Cardiac septum (tissue), 1 donor: ENCODE data around the gene SPEM2. TPM values are rescaled to one million over a fixed set of nuclear protein-coding genes. Genes with fewer than 3 reads are reported as not detected.
"Not testable (repeated sequence)": the region's sequence is repeated elsewhere in the genome, so short reads cannot be mapped to it uniquely, and the experiment has no call there.

ENCODE experiments used
- DNase-seq: peaks from one replicate; pipeline ENCODE4 v3.0.0-alpha.2; 2020; ENCODE audit warnings: low spot score
- intact Hi-C: fragments of 100-400 bp; cut with DNase I; formaldehyde crosslinking; loops from one replicate; pipeline ENCODE4 v1.14.0; 2022
- total RNA-seq: library from RNA; stranded (reverse); fragmentation: NEBNext Ultra II Directional; extraction: Animal tissue kit (Norgen Biotek cat#: 25700); gene quantifications from one replicate; pipeline ENCODE4 v1.2.1, GENCODE V29; 2021
- donor health status: DM: no; HTN: no; CAD: no.

SPEM2 gene
- total RNA-seq, 1 donor from 2014 or later = not detected

DNA sequence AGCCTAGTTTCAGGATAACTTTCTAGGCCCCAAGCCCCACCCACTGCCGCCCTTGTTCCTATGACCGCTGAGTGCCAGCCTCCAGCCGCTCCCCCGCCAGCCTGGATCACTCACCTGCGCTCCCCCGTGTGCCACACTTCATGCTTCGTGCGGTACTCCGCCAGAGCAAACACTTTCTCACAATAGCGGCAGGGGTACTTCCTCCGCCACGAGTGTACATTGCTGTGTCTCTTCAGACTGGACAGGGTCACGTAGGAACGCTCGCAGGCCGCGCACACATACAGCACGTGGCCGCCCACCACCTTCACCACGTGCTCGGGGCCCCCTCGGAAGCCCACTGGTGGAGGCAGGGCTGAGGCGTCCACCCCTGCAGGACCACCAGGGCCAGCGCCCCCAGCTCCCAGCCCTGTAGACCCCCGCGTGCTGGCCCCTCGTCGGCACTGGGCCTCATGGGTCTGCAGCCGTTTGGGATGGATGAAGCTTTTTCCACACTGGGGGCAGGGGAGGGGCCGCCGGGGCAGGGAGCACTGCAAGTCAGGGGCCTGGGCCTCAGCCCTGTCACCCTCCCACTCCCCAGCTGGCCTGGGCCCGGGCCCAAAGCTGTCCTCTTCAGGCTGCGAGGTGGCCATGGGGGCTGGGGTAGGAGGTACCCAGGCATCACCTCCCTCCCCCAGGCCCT is 40.3 kb downstream of the SPEM2 start:
- intact Hi-C loops = no loop called here

DNA sequence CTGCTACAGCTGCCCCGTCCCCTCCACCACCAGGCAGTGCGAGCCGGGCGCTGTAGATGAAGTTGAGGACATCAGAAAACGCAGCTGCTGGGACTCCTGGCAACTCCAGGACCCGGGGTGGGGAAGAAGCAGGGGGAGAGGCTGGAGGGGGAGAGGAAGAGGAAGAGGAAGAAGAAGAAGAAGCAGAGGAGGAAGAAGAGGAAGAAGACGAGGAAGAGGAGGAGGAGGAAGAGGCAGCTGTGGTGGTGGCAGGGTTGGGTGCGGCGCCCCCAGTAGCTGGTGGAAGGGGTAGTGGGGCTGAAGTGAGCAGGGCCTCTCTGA is 40.9 kb downstream of the SPEM2 start:
- intact Hi-C loops = no loop called here
- DNase-seq = no peak

More for the DNA sequence above, 40.3 kb downstream of the SPEM2 start:
- no peak for DNase-seq

DNA sequence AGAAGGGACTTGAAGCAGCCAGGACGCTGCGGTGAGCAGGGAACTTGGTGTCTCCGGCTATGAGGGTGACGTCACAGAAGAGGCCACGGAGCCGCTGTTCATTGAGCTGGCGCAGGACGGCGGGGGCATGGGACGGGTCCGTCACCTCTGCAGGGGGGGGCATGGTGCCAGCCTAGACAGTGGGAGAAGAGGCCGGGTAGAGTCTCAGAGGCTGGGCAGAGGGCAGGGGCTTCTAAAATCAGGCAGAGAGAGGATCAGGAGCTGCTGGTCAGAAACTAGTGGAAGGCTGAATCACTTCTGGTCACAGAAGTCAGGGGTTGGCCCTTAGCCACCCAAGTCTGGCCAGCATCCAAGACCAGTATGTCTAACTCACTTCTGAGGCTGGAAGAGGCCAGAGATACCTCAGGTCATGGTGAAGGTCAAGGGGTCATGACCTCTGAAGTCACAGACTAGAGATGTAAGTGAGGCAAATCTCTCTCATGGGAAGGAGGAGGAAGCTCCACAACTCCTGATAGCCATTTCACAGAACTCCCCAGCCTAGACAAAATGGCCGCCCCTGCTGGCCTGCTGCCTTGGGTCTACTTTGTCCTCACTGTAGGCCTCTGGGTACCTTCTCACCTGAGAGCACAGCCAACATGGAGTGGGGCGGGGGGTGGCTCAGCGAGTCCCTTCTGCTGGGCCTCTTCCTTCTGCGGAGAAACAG is 41.4 kb downstream of the SPEM2 start:
- peak; percentile 84 for DNase-seq
- intact Hi-C loops = no loop called here

DNA sequence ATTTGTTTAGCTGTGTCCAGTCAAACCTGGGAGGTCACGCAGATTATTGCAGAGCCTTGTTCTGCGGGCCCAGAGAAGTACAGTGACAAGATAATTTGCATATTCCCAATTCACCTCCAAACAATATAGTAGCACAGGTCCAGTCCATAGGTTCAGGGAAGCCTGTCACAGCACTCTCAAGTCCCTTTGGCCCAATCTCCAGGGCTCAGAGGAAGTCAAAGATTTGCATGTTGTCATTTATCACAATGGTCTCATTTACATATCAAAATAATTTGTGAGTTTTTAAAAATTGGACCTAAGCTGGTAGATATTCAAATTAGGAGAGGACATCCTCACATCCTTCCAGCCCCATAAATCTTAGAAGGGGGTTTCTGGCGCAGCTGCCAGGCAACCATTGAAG is 42.1 kb downstream of the SPEM2 start:
- intact Hi-C loops = no loop called here

DNA sequence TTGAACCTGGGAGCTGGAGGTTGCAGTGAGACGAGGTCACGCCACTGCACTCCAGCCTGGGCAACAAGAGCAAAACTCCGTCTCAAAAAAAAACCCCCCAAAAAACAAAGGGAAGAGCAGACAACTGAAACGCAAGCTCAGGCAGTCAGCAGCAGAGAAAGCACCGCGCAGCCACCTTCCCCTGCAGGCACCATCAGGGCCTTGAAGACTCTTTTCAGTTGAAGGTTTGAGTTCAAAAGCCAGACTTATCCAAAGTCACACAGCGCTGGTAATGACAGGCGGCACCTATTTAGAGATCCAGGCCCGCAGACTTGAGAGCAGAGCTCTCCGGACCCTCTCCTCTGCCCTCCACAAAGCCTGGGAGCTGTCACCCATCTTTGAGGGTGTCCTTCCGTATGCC is 42.9 kb downstream of the SPEM2 start:
- no peak for DNase-seq
- intact Hi-C loops = no loop called here

More for the DNA sequence above, 42.1 kb downstream of the SPEM2 start:
- no peak for DNase-seq

DNA sequence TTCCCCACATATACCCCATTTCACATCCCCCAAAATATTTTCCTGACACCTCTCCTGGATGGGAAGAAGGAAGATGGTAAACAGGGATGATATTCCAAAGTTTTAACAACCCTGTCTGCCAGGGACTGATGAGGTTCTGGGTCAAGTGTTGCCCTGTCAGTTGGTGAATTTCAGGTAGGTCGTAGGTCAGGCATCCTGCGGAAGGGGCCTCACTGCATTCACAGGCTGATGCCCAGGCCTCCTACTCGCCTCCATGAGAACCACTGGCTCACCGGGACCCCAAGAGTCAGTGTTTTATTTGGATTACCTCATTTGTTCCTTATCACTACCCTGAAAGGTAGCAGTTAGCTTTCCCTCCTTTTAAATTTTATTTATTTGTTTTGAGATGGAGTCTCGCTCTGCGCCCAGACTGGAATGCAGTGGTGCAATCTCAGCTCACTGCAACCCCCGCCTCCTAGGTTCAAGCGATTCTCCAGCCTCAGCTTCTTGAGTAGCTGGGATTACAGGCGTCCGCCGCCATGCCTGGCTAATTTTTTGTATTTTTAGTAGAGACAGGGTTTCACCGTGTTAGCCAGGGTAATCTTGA is 43.5 kb downstream of the SPEM2 start:
- DNase-seq = no peak
- intact Hi-C loops = no loop called here

DNA sequence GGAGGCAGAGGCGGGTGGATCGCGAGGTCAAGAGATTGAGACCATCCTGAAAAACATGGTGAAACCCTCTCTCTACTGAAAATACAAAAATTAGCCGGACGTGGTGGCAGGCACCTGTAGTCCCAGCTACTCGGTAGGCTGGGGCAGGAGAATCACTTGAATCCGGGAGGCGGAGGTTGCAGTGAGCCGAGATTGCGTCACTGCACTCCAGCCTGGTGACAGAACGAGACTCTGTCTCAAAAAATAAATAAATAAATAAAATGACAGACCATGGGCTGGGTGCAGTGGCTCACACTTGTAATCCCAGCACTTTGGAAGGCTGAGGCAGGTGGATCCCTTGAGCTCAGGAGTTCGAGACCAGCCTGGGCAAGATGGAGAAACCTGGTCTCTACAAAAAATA is 44.4 kb downstream of the SPEM2 start:
- DNase-seq, intact Hi-C loops: not testable (repeated sequence)

DNA sequence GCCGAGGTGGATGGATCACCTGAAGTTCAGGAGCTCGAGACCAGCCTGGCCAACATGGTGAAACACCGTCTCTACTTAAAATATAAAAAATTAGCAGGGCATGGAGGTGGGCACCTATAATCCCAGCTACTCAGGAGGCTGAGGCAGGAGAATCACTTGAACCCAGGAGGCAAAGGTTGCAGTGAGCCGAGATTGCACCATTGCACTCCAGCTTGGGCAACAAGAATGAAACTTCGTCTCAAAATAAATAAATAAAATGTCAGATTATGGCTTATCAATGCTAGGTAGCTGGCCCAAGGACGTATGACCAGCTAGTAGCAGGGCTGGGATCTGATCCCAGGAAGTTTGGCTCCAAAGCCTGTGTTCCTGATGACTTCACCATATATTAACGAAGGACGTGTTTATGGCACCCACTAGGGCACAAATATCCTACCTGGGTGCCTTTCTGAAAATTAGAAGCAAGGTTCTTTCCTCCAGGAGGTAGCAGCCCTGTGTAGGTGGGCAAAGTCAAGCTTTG is 45.1 kb downstream of the SPEM2 start:
- DNase-seq, intact Hi-C loops: not testable (repeated sequence)

DNA sequence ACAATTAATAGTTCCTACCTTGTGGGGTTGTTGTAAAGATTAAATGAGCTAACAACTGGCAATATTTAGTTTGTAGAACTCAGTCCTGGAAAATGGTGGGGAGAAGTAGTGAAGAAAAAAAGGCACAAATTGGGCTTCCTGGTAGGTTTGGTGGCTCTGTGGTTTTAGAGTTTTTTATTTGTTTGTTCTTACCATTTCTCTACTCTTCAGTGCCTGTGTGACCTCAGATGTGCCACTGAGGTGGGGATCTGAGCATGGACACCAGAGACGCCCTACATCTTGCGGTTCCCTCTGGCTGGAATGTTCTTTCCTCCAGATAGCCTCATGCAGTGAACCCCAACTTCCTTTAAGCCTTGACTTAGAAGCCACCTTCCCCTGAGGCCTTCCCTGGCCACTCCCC is 46.3 kb downstream of the SPEM2 start:
- no peak for DNase-seq
- intact Hi-C loops = no loop called here

DNA sequence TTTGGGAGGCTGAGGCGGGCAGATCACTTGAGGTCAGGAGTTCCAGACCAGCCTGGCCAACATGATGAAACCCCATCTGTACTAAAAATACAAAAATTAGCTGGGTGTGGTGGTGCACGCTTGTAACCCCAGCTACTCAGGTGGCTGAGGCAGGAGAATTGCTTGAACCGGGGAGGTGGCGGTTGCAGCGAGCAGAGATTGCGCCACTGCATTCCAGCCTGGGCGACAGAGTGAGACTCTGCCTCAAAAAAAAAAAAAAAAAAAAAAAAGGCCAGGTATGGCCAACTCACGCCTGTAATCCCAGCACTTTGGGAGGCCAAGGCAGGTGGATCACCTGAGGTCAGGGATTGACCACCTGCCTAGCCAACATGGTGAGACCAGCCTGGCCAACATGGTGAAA is 49.4 kb downstream of the SPEM2 start:
- DNase-seq, intact Hi-C loops: not testable (repeated sequence)

DNA sequence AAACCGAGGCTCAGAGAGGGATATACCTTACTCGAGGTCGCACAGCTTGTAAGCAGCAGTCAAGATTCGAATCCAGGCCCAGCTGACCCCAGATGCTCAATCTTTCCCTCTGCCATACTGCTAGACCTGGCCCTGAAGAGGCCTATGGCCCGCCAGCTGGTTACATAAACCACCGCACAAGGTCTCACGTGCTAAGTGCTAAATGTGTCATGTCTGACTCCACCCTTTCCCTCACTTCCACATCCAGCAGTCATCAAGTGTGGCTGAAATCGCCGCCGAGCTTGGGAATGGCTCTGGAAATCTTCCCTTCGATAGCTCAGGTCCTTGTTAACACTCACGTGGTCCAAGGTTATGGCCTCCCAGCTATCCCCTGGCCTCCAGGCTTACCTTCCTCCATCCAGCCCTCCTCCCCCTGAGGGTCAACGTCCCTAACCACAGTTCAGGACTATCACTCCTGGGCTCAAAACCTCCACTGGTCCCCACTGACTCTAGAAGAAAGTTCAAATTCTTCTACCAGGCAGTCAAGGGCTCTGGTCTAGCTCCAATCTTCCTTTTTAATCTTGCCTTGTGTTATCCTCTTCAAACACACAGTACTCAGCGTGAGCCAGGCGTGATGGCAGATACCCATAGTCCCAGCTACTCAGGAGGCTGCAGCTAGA is 50.5 kb downstream of the SPEM2 start:
- peak; percentile 84 for DNase-seq
- intact Hi-C loops = loop anchor here (2.0 kb wide), 1 partner anchor 37 kb away; the partner anchor contains the start of gene FGF11

DNA sequence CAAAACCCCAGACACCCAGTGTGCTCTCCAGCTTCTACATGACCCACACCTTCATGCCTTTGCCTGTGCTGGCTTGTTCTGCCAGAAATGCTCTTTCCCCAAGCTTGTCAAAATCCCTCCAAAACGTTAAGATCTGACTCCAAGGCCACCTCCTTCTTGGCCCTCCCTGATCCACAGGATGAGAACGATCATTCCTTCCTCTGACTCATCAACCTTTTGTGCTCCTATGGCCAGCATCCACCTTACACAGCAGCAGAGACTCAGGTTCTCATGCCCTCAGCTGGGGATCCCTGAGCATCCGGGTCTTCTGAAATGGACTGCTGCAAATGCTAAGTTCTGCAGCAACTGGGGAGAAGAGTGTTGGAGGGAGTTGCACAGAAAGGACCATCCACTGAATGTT is 51.1 kb downstream of the SPEM2 start:
- DNase-seq = no peak
- intact Hi-C loops = loop anchor here (2.0 kb wide), 1 partner anchor 38 kb away; the partner anchor contains the start of gene FGF11

DNA sequence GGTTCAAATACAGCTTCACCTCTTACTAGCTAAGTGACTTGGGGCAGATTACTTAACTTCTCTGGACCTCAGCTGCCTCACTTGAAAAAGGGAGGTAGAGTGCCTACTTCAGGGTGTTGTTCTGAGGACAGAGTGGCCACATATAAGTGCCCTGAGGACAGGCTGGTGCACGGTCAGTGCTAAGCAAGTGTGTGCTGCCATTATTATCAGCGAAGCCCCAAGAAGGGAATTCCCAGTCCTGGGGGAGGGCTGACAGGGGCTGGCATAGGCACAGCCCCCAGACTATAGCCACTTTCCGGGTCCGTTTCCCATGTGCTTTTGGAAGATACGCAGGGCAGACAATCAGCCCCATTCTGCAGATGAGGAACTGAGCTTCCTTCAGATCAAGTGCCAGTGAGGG is 51.5 kb downstream of the SPEM2 start:
- intact Hi-C loops = loop anchor here (2.0 kb wide), 1 partner anchor 38 kb away; the partner anchor contains the start of gene FGF11
- DNase-seq = no peak

Other genes with a start within 250 kb of the SPEM2 start
- gene ASGR1, start 246.2 kb upstream of the SPEM2 start, total RNA-seq = 0.54 TPM
- gene DLG4, start 205.8 kb upstream of the SPEM2 start, total RNA-seq = 16.0 TPM
- 966 TPM for gene ACADVL, start 205.7 kb upstream of the SPEM2 start, total RNA-seq
- gene DVL2, start 191.1 kb upstream of the SPEM2 start, total RNA-seq = 22.5 TPM
- 20.5 TPM for gene PHF23, start 186.2 kb upstream of the SPEM2 start, total RNA-seq
- gene GABARAP, start 183.2 kb upstream of the SPEM2 start, total RNA-seq = 449 TPM
- 111 TPM for gene CTDNEP1, start 173.9 kb upstream of the SPEM2 start, total RNA-seq
- 57.5 TPM for gene ELP5, start 173.4 kb upstream of the SPEM2 start, total RNA-seq
- 0.75 TPM for gene CLDN7, start 163.1 kb upstream of the SPEM2 start, total RNA-seq
- 73.5 TPM for gene SLC2A4, start 143.9 kb upstream of the SPEM2 start, total RNA-seq
- gene YBX2, start 131.0 kb upstream of the SPEM2 start, total RNA-seq = 1.2 TPM
- 263 TPM for gene EIF5A, start 118.0 kb upstream of the SPEM2 start, total RNA-seq
- gene GPS2, start 110.3 kb upstream of the SPEM2 start, total RNA-seq = 49.0 TPM
- 29.9 TPM for gene NEURL4, start 96.3 kb upstream of the SPEM2 start, total RNA-seq
- gene ACAP1, start 89.1 kb upstream of the SPEM2 start, total RNA-seq = 16.4 TPM
- gene KCTD11, start 73.5 kb upstream of the SPEM2 start, total RNA-seq = 9.6 TPM
- not detected for gene TMEM95, start 70.5 kb upstream of the SPEM2 start, total RNA-seq
- 2.0 TPM for gene TNK1, start 44.5 kb upstream of the SPEM2 start, total RNA-seq
- gene PLSCR3, start 31.1 kb upstream of the SPEM2 start, total RNA-seq = 16.8 TPM
- 67.7 TPM for gene TMEM256, start 21.5 kb upstream of the SPEM2 start, total RNA-seq
- gene NLGN2, start 17.8 kb upstream of the SPEM2 start, total RNA-seq = 11.0 TPM
- not detected for gene SPEM1, start 5.3 kb upstream of the SPEM2 start, total RNA-seq
- gene SPEM3, start 3.2 kb downstream of the SPEM2 start, total RNA-seq = not detected
- 2.6 TPM for gene TMEM102, start 9.8 kb downstream of the SPEM2 start, total RNA-seq
- 3.9 TPM for gene FGF11, start 13.9 kb downstream of the SPEM2 start, total RNA-seq
- 9.9 TPM for gene CHRNB1, start 19.4 kb downstream of the SPEM2 start, total RNA-seq
- gene ZBTB4, start 54.0 kb downstream of the SPEM2 start, total RNA-seq = 69.4 TPM
- not detected for gene SLC35G6, start 55.8 kb downstream of the SPEM2 start, total RNA-seq
- 56.4 TPM for gene POLR2A, start 58.8 kb downstream of the SPEM2 start, total RNA-seq
- 33.9 TPM for gene TNFSF12, start 123.4 kb downstream of the SPEM2 start, total RNA-seq
- gene TNFSF13, start 133.1 kb downstream of the SPEM2 start, total RNA-seq = 4.9 TPM
- 33.8 TPM for gene SENP3, start 136.3 kb downstream of the SPEM2 start, total RNA-seq
- gene CD68, start 154.0 kb downstream of the SPEM2 start, total RNA-seq = 11.4 TPM
- gene MPDU1, start 158.2 kb downstream of the SPEM2 start, total RNA-seq = 22.4 TPM
- 1.1 TPM for gene SOX15, start 164.5 kb downstream of the SPEM2 start, total RNA-seq
- 83.5 TPM for gene FXR2, start 189.3 kb downstream of the SPEM2 start, total RNA-seq
- gene SAT2, start 202.2 kb downstream of the SPEM2 start, total RNA-seq = 60.3 TPM
- gene SHBG, start 204.5 kb downstream of the SPEM2 start, total RNA-seq = 0.62 TPM
- gene ATP1B2, start 225.3 kb downstream of the SPEM2 start, total RNA-seq = 2.7 TPM